ENCODE measurements around the gene ZFPM1. TPM values are rescaled to one million over a fixed set of nuclear protein-coding genes. Genes with fewer than 3 reads are reported as not detected.

Gene ZFPM1
- total RNA-seq, 1 donor from 2014 or later: 5.6 TPM

GRCh38 chr16:88415381-88415705, 37.7 kb upstream of the ZFPM1 start:
- H3K36me3 ChIP-seq: no peaks in the 10 kb centered on the region
- intact Hi-C loops (cut with DNase I): no loop called here
- no peak for DNase-seq

GRCh38 chr16:88415713-88416323, 37.3 kb upstream of the ZFPM1 start:
- Histone ChIP-seq H3K36me3 (no peaks in the 10 kb centered on the region), H3K9me3 (no peaks in the 10 kb centered on the region), H3K27me3 (ENCODE audit: low read depth) (no peaks in the 10 kb centered on the region), H3K4me1 (no peaks in the 10 kb centered on the region), H3K27ac (no peak overlapping the region), H3K4me3 (no peak overlapping the region)
- intact Hi-C loops (cut with DNase I): no loop called here
- DNase-seq (no peak), ATAC-seq (no peak)
- no peak for TF ChIP-seq CTCF (IDR thresholded peaks at IDR 0.05)

More at GRCh38 chr16:88415381-88415705, 37.7 kb upstream of the ZFPM1 start:
- ATAC-seq: no peak
- Histone ChIP-seq H3K27ac (no peak overlapping the region), H3K9me3 (no peaks in the 10 kb centered on the region), H3K4me3 (no peak overlapping the region), H3K4me1 (no peaks in the 10 kb centered on the region), H3K27me3 (ENCODE audit: low read depth) (no peaks in the 10 kb centered on the region)
- no peak for TF ChIP-seq CTCF (IDR thresholded peaks at IDR 0.05)

GRCh38 chr16:88416686-88417085, 36.4 kb upstream of the ZFPM1 start:
- Histone ChIP-seq H3K27me3 (ENCODE audit: low read depth) (no peaks in the 10 kb centered on the region), H3K27ac (no peak overlapping the region), H3K4me3 (no peak overlapping the region), H3K36me3 (no peaks in the 10 kb centered on the region), H3K4me1 (no peaks in the 10 kb centered on the region), H3K9me3 (no peaks in the 10 kb centered on the region)
- no peak for TF ChIP-seq CTCF (IDR thresholded peaks at IDR 0.05)
- ATAC-seq: no peak
- DNase-seq: no peak
- intact Hi-C loops (cut with DNase I): no loop called here

GRCh38 chr16:88417684-88418476, 35.2 kb upstream of the ZFPM1 start:
- Histone ChIP-seq H3K4me1 (no peaks in the 10 kb centered on the region), H3K27me3 (ENCODE audit: low read depth) (no peaks in the 10 kb centered on the region), H3K36me3 (no peaks in the 10 kb centered on the region), H3K27ac (no peak overlapping the region), H3K9me3 (no peaks in the 10 kb centered on the region), H3K4me3 (no peak overlapping the region)
- intact Hi-C loops (cut with DNase I): no loop called here
- TF ChIP-seq CTCF (IDR thresholded peaks at IDR 0.05): no peak
- DNase-seq (no peak), ATAC-seq (no peak)

GRCh38 chr16:88418869-88419268, 34.2 kb upstream of the ZFPM1 start:
- no peak for ATAC-seq
- H3K36me3 ChIP-seq: no peaks in the 10 kb centered on the region

More at GRCh38 chr16:88418869-88419268, 34.2 kb upstream of the ZFPM1 start:
- no peak for DNase-seq
- intact Hi-C loops (cut with DNase I): no loop called here
- no peak overlapping the region for H3K4me3 ChIP-seq
- no peaks in the 10 kb centered on the region for H3K4me1 ChIP-seq
- no peaks in the 10 kb centered on the region for H3K9me3 ChIP-seq
- H3K27ac ChIP-seq: no peak overlapping the region
- H3K27me3 ChIP-seq (ENCODE audit: low read depth): no peaks in the 10 kb centered on the region
- TF ChIP-seq CTCF (IDR thresholded peaks at IDR 0.05): no peak

Data from lower lobe of right lung (tissue), 2 donors.